ENCODE results near the gene WNT5B. TPM values are rescaled to one million over a fixed set of nuclear protein-coding genes. Genes with fewer than 3 reads are reported as not detected.
A peak's percentile ranks its signal among the peaks of the same experiment; 100 is the strongest.

Gene WNT5B
- total and polyA plus RNA-seq, 9 of the 15 experiments (the other 6 are each of a cell fraction or from before 2014, with no cell fraction given) = 0.42 to 16.8 (median 5.4) TPM

GRCh38 chr12:1595026-1595561 lies 33.9 kb upstream of the WNT5B start (continued):
- TF ChIP-seq, protein P1, sequence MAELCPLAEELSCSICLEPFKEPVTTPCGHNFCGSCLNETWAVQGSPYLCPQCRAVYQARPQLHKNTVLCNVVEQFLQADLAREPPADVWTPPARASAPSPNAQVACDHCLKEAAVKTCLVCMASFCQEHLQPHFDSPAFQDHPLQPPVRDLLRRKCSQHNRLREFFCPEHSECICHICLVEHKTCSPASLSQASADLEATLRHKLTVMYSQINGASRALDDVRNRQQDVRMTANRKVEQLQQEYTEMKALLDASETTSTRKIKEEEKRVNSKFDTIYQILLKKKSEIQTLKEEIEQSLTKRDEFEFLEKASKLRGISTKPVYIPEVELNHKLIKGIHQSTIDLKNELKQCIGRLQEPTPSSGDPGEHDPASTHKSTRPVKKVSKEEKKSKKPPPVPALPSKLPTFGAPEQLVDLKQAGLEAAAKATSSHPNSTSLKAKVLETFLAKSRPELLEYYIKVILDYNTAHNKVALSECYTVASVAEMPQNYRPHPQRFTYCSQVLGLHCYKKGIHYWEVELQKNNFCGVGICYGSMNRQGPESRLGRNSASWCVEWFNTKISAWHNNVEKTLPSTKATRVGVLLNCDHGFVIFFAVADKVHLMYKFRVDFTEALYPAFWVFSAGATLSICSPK (IDR thresholded peaks at IDR 0.05; ENCODE audit: borderline replicate concordance) = 0 out of 2 replicates have a peak, but pooled peaks have one; percentile 45
- no peak for TF ChIP-seq ZNF551 (CRISPR knock-in tag; IDR thresholded peaks at IDR 0.05)
- TF ChIP-seq, protein P2, sequence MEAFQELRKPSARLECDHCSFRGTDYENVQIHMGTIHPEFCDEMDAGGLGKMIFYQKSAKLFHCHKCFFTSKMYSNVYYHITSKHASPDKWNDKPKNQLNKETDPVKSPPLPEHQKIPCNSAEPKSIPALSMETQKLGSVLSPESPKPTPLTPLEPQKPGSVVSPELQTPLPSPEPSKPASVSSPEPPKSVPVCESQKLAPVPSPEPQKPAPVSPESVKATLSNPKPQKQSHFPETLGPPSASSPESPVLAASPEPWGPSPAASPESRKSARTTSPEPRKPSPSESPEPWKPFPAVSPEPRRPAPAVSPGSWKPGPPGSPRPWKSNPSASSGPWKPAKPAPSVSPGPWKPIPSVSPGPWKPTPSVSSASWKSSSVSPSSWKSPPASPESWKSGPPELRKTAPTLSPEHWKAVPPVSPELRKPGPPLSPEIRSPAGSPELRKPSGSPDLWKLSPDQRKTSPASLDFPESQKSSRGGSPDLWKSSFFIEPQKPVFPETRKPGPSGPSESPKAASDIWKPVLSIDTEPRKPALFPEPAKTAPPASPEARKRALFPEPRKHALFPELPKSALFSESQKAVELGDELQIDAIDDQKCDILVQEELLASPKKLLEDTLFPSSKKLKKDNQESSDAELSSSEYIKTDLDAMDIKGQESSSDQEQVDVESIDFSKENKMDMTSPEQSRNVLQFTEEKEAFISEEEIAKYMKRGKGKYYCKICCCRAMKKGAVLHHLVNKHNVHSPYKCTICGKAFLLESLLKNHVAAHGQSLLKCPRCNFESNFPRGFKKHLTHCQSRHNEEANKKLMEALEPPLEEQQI (IDR thresholded peaks at IDR 0.05) = no peak
- TF ChIP-seq KAT7 (CRISPR knock-in tag; IDR thresholded peaks at IDR 0.05; ENCODE audit: borderline replicate concordance) = peak; percentile 18; the same call in 1 of the 2 replicates
- no peak for TF ChIP-seq ZKSCAN8 (CRISPR knock-in tag; IDR thresholded peaks at IDR 0.05)
- TF ChIP-seq HDAC8 (tag; IDR thresholded peaks at IDR 0.05) = no peak
- no peak for TF ChIP-seq CHD2 (IDR thresholded peaks at IDR 0.05; ENCODE audit: low read depth, low read length)
- TF ChIP-seq NBN (IDR thresholded peaks at IDR 0.05; ENCODE audit: low read depth) = 0 out of 2 replicates have a peak, but pooled peaks have one; percentile 38
- TF ChIP-seq ESRRA (IDR thresholded peaks at IDR 0.05; ENCODE audit: borderline replicate concordance, low read depth) = no peak
- no peak for TF ChIP-seq SMARCB1 (IDR thresholded peaks at IDR 0.05; ENCODE audit: insufficient read length, low read depth)
- no peak for TF ChIP-seq ATF2 (CRISPR knock-in tag; IDR thresholded peaks at IDR 0.05)
- no peak for TF ChIP-seq ZNF76 (CRISPR knock-in tag; IDR thresholded peaks at IDR 0.05; ENCODE audit: borderline replicate concordance)
- TF ChIP-seq PHB (CRISPR knock-in tag; IDR thresholded peaks at IDR 0.05) = no peak
- TF ChIP-seq ILF3 (IDR thresholded peaks at IDR 0.05; ENCODE audit: borderline replicate concordance) = no peak

Data from K562 (cell line).